ENCODE data around the gene CATSPER3. TPM values are rescaled to one million over a fixed set of nuclear protein-coding genes. Genes with fewer than 3 reads are reported as not detected.

CATSPER3 gene
- total RNA-seq, 2 donors from 2014 or later, result 0.79 to 1.1 TPM

- H3K4me3 Mint-ChIP-seq, result no peak overlapping the region
- no peak for DNase-seq
- H3K9me3 Mint-ChIP-seq, result no peaks in the 10 kb centered on the region
- ATAC-seq (replicated peaks in 1 of 2), result no peak
- no peaks in the 10 kb centered on the region for H3K4me1 Mint-ChIP-seq (ENCODE audit: low read depth)
- H3K27ac Mint-ChIP-seq, result no peak overlapping the region
- no peaks in the 10 kb centered on the region for H3K27me3 Mint-ChIP-seq (ENCODE audit: low read depth)
- H3K36me3 Mint-ChIP-seq (ENCODE audit: insufficient read depth in 2 of 2), result no peaks in the 10 kb centered on the region
Measured at GRCh38 chr5:135019314-135019713, 51.6 kb downstream of the CATSPER3 start.

GRCh38 chr5:135020111-135020895 is 52.6 kb downstream of the CATSPER3 start:
- ATAC-seq (replicated peaks in 1 of 2), result no peak
- H3K4me3 Mint-ChIP-seq, result no peak overlapping the region
- no peaks in the 10 kb centered on the region for H3K4me1 Mint-ChIP-seq (ENCODE audit: low read depth)
- H3K27me3 Mint-ChIP-seq (ENCODE audit: low read depth), result no peaks in the 10 kb centered on the region
- no peaks in the 10 kb centered on the region for H3K9me3 Mint-ChIP-seq
- no peak overlapping the region for H3K27ac Mint-ChIP-seq
- DNase-seq, result no peak
- H3K36me3 Mint-ChIP-seq (ENCODE audit: insufficient read depth in 2 of 2), result no peaks in the 10 kb centered on the region

GRCh38 chr5:135024956-135025729 is 57.4 kb downstream of the CATSPER3 start:
- no peaks in the 10 kb centered on the region for H3K9me3 Mint-ChIP-seq
- peaks cover 37% of the 10 kb centered on the region for H3K27me3 Mint-ChIP-seq (ENCODE audit: low read depth)
- H3K4me3 Mint-ChIP-seq, result no peak overlapping the region
- DNase-seq (no peak), ATAC-seq (replicated peaks in 1 of 2) (no peak)
- H3K36me3 Mint-ChIP-seq (ENCODE audit: insufficient read depth in 2 of 2), result peaks cover 4 to 7% of the 10 kb centered on the region in 2 donors
- no peaks in the 10 kb centered on the region for H3K4me1 Mint-ChIP-seq (ENCODE audit: low read depth)
- H3K27ac Mint-ChIP-seq, result no peak overlapping the region

- H3K4me3 Mint-ChIP-seq, result no peak overlapping the region
- H3K4me1 Mint-ChIP-seq (ENCODE audit: low read depth), result peaks cover 8% of the 10 kb centered on the region
- ATAC-seq (replicated peaks in 1 of 2) (no peak), DNase-seq (no peak)
- no peak overlapping the region for H3K27ac Mint-ChIP-seq
- H3K27me3 Mint-ChIP-seq (ENCODE audit: low read depth), result peaks cover 45% of the 10 kb centered on the region
- no peaks in the 10 kb centered on the region for H3K9me3 Mint-ChIP-seq
- H3K36me3 Mint-ChIP-seq (ENCODE audit: insufficient read depth in 2 of 2), result peaks cover 4 to 7% of the 10 kb centered on the region in 2 donors
Measured at GRCh38 chr5:135025730-135026644, 58.3 kb downstream of the CATSPER3 start.

GRCh38 chr5:135026645-135027265 is 59.0 kb downstream of the CATSPER3 start:
- ATAC-seq (replicated peaks in 1 of 2), result no peak
- Mint-ChIP-seq H3K36me3 (ENCODE audit: insufficient read depth in 2 of 2) (peaks cover 4 to 7% of the 10 kb centered on the region in 2 donors), H3K4me1 (ENCODE audit: low read depth) (peaks cover 13% of the 10 kb centered on the region), H3K9me3 (no peaks in the 10 kb centered on the region), H3K4me3 (no peak overlapping the region), H3K27ac (no peak overlapping the region), H3K27me3 (ENCODE audit: low read depth) (peaks cover 53% of the 10 kb centered on the region)
- no peak for DNase-seq

GRCh38 chr5:135027266-135027696 is 59.6 kb downstream of the CATSPER3 start:
- peaks cover 4 to 7% of the 10 kb centered on the region in 2 donors for H3K36me3 Mint-ChIP-seq (ENCODE audit: insufficient read depth in 2 of 2)
- no peak for ATAC-seq (replicated peaks in 1 of 2)
- H3K4me1 Mint-ChIP-seq (ENCODE audit: low read depth), result peaks cover 18% of the 10 kb centered on the region
- no peak for DNase-seq
- no peak overlapping the region for H3K4me3 Mint-ChIP-seq
- H3K27ac Mint-ChIP-seq, result no peak overlapping the region
- H3K27me3 Mint-ChIP-seq (ENCODE audit: low read depth), result peaks cover 58% of the 10 kb centered on the region
- H3K9me3 Mint-ChIP-seq, result no peaks in the 10 kb centered on the region

GRCh38 chr5:135027697-135028615 is 60.2 kb downstream of the CATSPER3 start:
- Mint-ChIP-seq H3K27ac (no peak overlapping the region), H3K4me3 (no peak overlapping the region), H3K27me3 (ENCODE audit: low read depth) (peaks cover 65% of the 10 kb centered on the region), H3K9me3 (no peaks in the 10 kb centered on the region), H3K36me3 (ENCODE audit: insufficient read depth in 2 of 2) (peaks cover 4 to 8% of the 10 kb centered on the region in 2 donors), H3K4me1 (ENCODE audit: low read depth) (peaks cover 24% of the 10 kb centered on the region)
- ATAC-seq (replicated peaks in 1 of 2), result no peak
- DNase-seq, result no peak

GRCh38 chr5:135028791-135029476 is 61.2 kb downstream of the CATSPER3 start:
- Mint-ChIP-seq H3K36me3 (ENCODE audit: insufficient read depth in 2 of 2) (peaks cover 4 to 12% of the 10 kb centered on the region in 2 donors), H3K27me3 (ENCODE audit: low read depth) (peaks cover 71% of the 10 kb centered on the region), H3K27ac (no peak overlapping the region), H3K9me3 (no peaks in the 10 kb centered on the region), H3K4me3 (peak overlapping the region; percentile 44 to 59), H3K4me1 (ENCODE audit: low read depth) (peaks cover 29% of the 10 kb centered on the region)
- no peak for ATAC-seq (replicated peaks in 1 of 2)
- DNase-seq, result no peak

- DNase-seq (no peak), ATAC-seq (replicated peaks in 1 of 2) (no peak)
- Mint-ChIP-seq H3K36me3 (ENCODE audit: insufficient read depth in 2 of 2) (peaks cover 4 to 12% of the 10 kb centered on the region in 2 donors), H3K27me3 (ENCODE audit: low read depth) (peaks cover 74% of the 10 kb centered on the region), H3K4me1 (ENCODE audit: low read depth) (peaks cover 32% of the 10 kb centered on the region), H3K4me3 (peak overlapping the region; percentile 18 to 44), H3K9me3 (no peaks in the 10 kb centered on the region), H3K27ac (peak overlapping the region; percentile 45)
Measured at GRCh38 chr5:135029477-135030122, 61.9 kb downstream of the CATSPER3 start.

- H3K27ac Mint-ChIP-seq, result peak overlapping the region; percentile 45
- peaks cover 81% of the 10 kb centered on the region for H3K27me3 Mint-ChIP-seq (ENCODE audit: low read depth)
- peaks cover 38% of the 10 kb centered on the region for H3K4me1 Mint-ChIP-seq (ENCODE audit: low read depth)
- DNase-seq (no peak), ATAC-seq (replicated peaks in 1 of 2) (no peak)
- H3K9me3 Mint-ChIP-seq, result no peaks in the 10 kb centered on the region
- peak overlapping the region; percentile 65 to 76 for H3K4me3 Mint-ChIP-seq
- peaks cover 4 to 14% of the 10 kb centered on the region in 2 donors for H3K36me3 Mint-ChIP-seq (ENCODE audit: insufficient read depth in 2 of 2)
Measured at GRCh38 chr5:135030123-135030955, 62.6 kb downstream of the CATSPER3 start.

All from activated T-cell treated with anti-CD3 and anti-CD28 coated beads, Interleukin-2, amount 50 U/mL, for 72 hours (primary cell).